Spinal cord (tissue), 10 donors: ENCODE data around the gene KMT2E. TPM values are rescaled to one million over a fixed set of nuclear protein-coding genes. Genes with fewer than 3 reads are reported as not detected.
A peak's percentile ranks its signal among the peaks of the same experiment; 100 is the strongest.

Source experiments
- DNase-seq, 6 donors: peaks; one replicate each; pipeline versions ENCODE4 v3.0.0 to v3.0.0-alpha.2; 2013 to 2015; ENCODE audit warnings: low spot score in 6 of 6, low read depth in 4 of 6
- H3K27ac ChIP-seq: one replicate; pipeline ENCODE4 v1.5.1; 2013; ENCODE audit warnings: low read depth, low read length, control low read depth
- H3K27me3 ChIP-seq: one replicate; pipeline ENCODE4 v1.6.1; 2013; ENCODE audit warnings: low read length; ENCODE audit not compliant: control insufficient read depth, insufficient read depth
- H3K36me3 ChIP-seq: one replicate; pipeline ENCODE4 v1.6.1; 2013; ENCODE audit warnings: low read length; ENCODE audit not compliant: control insufficient read depth, insufficient read depth
- H3K4me1 ChIP-seq: one replicate; pipeline ENCODE4 v1.6.1; 2013; ENCODE audit warnings: low read length; ENCODE audit not compliant: control insufficient read depth, insufficient read depth
- H3K4me3 ChIP-seq: one replicate; pipeline ENCODE4 v1.5.1; 2013; ENCODE audit warnings: low read depth, low read length, control low read depth
- H3K9me3 ChIP-seq: one replicate; pipeline ENCODE4 v1.6.1; 2013; ENCODE audit warnings: low read length; ENCODE audit not compliant: control insufficient read depth, insufficient read depth
- WGBS: methylation state at CpG from one replicate; pipeline ENCODE4 v1.1.5; 2013; ENCODE audit warnings: missing lambda C conversion rate; ENCODE audit not compliant: insufficient coverage; 5-methylcytosine and 5-hydroxymethylcytosine counted together
- long read RNA-seq, 4 donors: transcript quantifications; one replicate each; lab custom pipeline, GENCODE V29; 2026
- polyA plus RNA-seq, 2 donors: library from polyadenylated mRNA; unstranded; fragments of 120-200 nt; gene quantifications; one replicate each; pipeline ENCODE4 v1.2.1, GENCODE V29; 2013; ENCODE audit not compliant: insufficient read length in 2 of 2
- total RNA-seq, 2 donors: library from RNA; depleted of rRNA in 1 of 2; stranded (reverse); fragments of 120-200 nt in 1 of 2; fragments of >200 nt in 1 of 2; gene quantifications; one replicate each; pipeline versions ENCODE4 v1.2.3 to v1.2.4, GENCODE V29; 2013 to 2014
- donor health status: healthy.

KMT2E gene
- 100 to 1,000 TPM in 1 of 2 donors, 10 to 100 TPM in 1; 98.4 to 164 TPM for total RNA-seq
- polyA plus RNA-seq = 10 to 100 TPM; 73.1 to 78.6 TPM
- long read RNA-seq, donor 1, partial matches to known transcripts = 10 of 13 reads
- long read RNA-seq, donor 1, other reads (novel, unspliced or antisense) = 0 of 13 reads
- long read RNA-seq, donor 2, partial matches to known transcripts = 45 of 49 reads
- long read RNA-seq, donor 2, other reads (novel, unspliced or antisense) = 0 of 49 reads
- long read RNA-seq, donor 3, partial matches to known transcripts = 110 of 112 reads
- long read RNA-seq, donor 3, other reads (novel, unspliced or antisense) = 0 of 112 reads
- long read RNA-seq, donor 4, partial matches to known transcripts = 16 of 18 reads
- long read RNA-seq, donor 4, other reads (novel, unspliced or antisense) = 0 of 18 reads

GRCh38 chr7:105013816-105014692 is at the start of gene KMT2E:
TSS of gene KMT2E (plus strand) at chr7:105014205. CDS start at chr7:105040953, 26,748 bp downstream.
- H3K36me3 ChIP-seq = no peaks in the 10 kb centered on the region
- H3K27ac ChIP-seq = peak within 1 kb of the TSS; percentile 100
- peak within 1 kb of the TSS; percentile 98 for H3K4me3 ChIP-seq
- H3K9me3 ChIP-seq = no peaks in the 10 kb centered on the region
- H3K4me1 ChIP-seq = peaks cover 6% of the 10 kb centered on the region
- H3K27me3 ChIP-seq = no peaks in the 10 kb centered on the region
- WGBS = 0% methylated on average over 58 of the region's 69 CpGs
- DNase-seq = peak; percentile 76 to 97 (median 88)

- no peaks in the 10 kb centered on the region for H3K9me3 ChIP-seq
- H3K4me1 ChIP-seq = no peaks in the 10 kb centered on the region
- WGBS = 97% methylated on average over 3 of the region's 6 CpGs
- no peak overlapping the region for H3K4me3 ChIP-seq
- peak overlapping the region; percentile 30 for H3K27ac ChIP-seq
- no peaks in the 10 kb centered on the region for H3K27me3 ChIP-seq
- no peak for DNase-seq
- no peaks in the 10 kb centered on the region for H3K36me3 ChIP-seq
Observed at GRCh38 chr7:104964626-104965236, 49.3 kb upstream of the KMT2E start.

- 100% methylated on average over 1 of the region's 2 CpGs for WGBS
- no peak for DNase-seq
- H3K4me1 ChIP-seq = no peaks in the 10 kb centered on the region
Observed at GRCh38 chr7:104966022-104966421, 48.0 kb upstream of the KMT2E start.

GRCh38 chr7:104967088-104967487 is 46.9 kb upstream of the KMT2E start:
- peaks cover 3% of the 10 kb centered on the region for H3K4me1 ChIP-seq
- no peaks in the 10 kb centered on the region for H3K9me3 ChIP-seq
- WGBS = 97% methylated on average over 2 of the region's 2 CpGs
- H3K27ac ChIP-seq = no peak overlapping the region
- H3K36me3 ChIP-seq = no peaks in the 10 kb centered on the region
- no peak for DNase-seq
- H3K27me3 ChIP-seq = no peaks in the 10 kb centered on the region
- H3K4me3 ChIP-seq = no peak overlapping the region

More at GRCh38 chr7:104966022-104966421, 48.0 kb upstream of the KMT2E start:
- Histone ChIP-seq H3K9me3 (no peaks in the 10 kb centered on the region), H3K36me3 (no peaks in the 10 kb centered on the region), H3K4me3 (no peak overlapping the region), H3K27ac (no peak overlapping the region), H3K27me3 (no peaks in the 10 kb centered on the region)

- no peak for DNase-seq
- no peaks in the 10 kb centered on the region for H3K36me3 ChIP-seq
- no peak overlapping the region for H3K4me3 ChIP-seq
- 82% methylated on average over 2 of the region's 4 CpGs for WGBS
- H3K27ac ChIP-seq = no peak overlapping the region
- no peaks in the 10 kb centered on the region for H3K27me3 ChIP-seq
- H3K9me3 ChIP-seq = no peaks in the 10 kb centered on the region
- H3K4me1 ChIP-seq = peaks cover 5% of the 10 kb centered on the region
Observed at GRCh38 chr7:104967595-104967994, 46.4 kb upstream of the KMT2E start.

- no peaks in the 10 kb centered on the region for H3K9me3 ChIP-seq
- no peaks in the 10 kb centered on the region for H3K27me3 ChIP-seq
- H3K4me3 ChIP-seq = no peak overlapping the region
- DNase-seq = no peak
- WGBS = 100% methylated on average over 1 of the region's 2 CpGs
- H3K4me1 ChIP-seq = peaks cover 5% of the 10 kb centered on the region
- H3K36me3 ChIP-seq = no peaks in the 10 kb centered on the region
- no peak overlapping the region for H3K27ac ChIP-seq
Observed at GRCh38 chr7:104968648-104969047, 45.4 kb upstream of the KMT2E start.

GRCh38 chr7:104969183-104969582 is 44.8 kb upstream of the KMT2E start:
- H3K27me3 ChIP-seq = no peaks in the 10 kb centered on the region
- no peaks in the 10 kb centered on the region for H3K36me3 ChIP-seq
- WGBS = 100% methylated on average over 1 of the region's 2 CpGs
- DNase-seq = no peak
- H3K4me1 ChIP-seq = peaks cover 5% of the 10 kb centered on the region
- H3K4me3 ChIP-seq = no peak overlapping the region
- H3K27ac ChIP-seq = no peak overlapping the region
- no peaks in the 10 kb centered on the region for H3K9me3 ChIP-seq

GRCh38 chr7:104971290-104972071 is 42.5 kb upstream of the KMT2E start:
- H3K4me3 ChIP-seq = no peak overlapping the region
- WGBS = 7% methylated on average over 1 of the region's 3 CpGs
- H3K4me1 ChIP-seq = peaks cover 5% of the 10 kb centered on the region
- H3K36me3 ChIP-seq = no peaks in the 10 kb centered on the region
- DNase-seq = peak in 2 of 6 donors; percentile 63 to 91
- no peaks in the 10 kb centered on the region for H3K9me3 ChIP-seq
- H3K27me3 ChIP-seq = no peaks in the 10 kb centered on the region
- peak overlapping the region; percentile 58 for H3K27ac ChIP-seq

- WGBS = 95% methylated on average over 2 of the region's 5 CpGs
- Histone ChIP-seq H3K27ac (no peak overlapping the region), H3K4me1 (peaks cover 5% of the 10 kb centered on the region)
Observed at GRCh38 chr7:104972500-104972899, 41.5 kb upstream of the KMT2E start.

More at GRCh38 chr7:104972500-104972899, 41.5 kb upstream of the KMT2E start:
- Histone ChIP-seq H3K4me3 (no peak overlapping the region), H3K9me3 (no peaks in the 10 kb centered on the region), H3K27me3 (no peaks in the 10 kb centered on the region), H3K36me3 (no peaks in the 10 kb centered on the region)
- DNase-seq = no peak
